Measurements from ENCODE around the gene PDE6B.
"Not testable (repeated sequence)": the region's sequence is repeated elsewhere in the genome, so short reads cannot be mapped to it uniquely, and the experiment has no call there.

PDE6B gene

GRCh38 chr4:658681-659667 lies 33.6 kb downstream of the PDE6B start:
- no peak for DNase-seq

GRCh38 chr4:659851-660250 lies 34.5 kb downstream of the PDE6B start:
- no peak for DNase-seq

- DNase-seq = no peak
These were observed 35.0 kb downstream of the PDE6B start for GRCh38 chr4:660401-660800.

GRCh38 chr4:661231-661630 lies 35.9 kb downstream of the PDE6B start:
- DNase-seq = no peak

- DNase-seq = no peak
These were observed 36.7 kb downstream of the PDE6B start for GRCh38 chr4:661881-662761.

- DNase-seq = no peak
These were observed 37.7 kb downstream of the PDE6B start for GRCh38 chr4:663046-663437.

GRCh38 chr4:663438-664428 lies 38.4 kb downstream of the PDE6B start:
- DNase-seq = peak; percentile 66

GRCh38 chr4:664713-665231 lies 39.4 kb downstream of the PDE6B start:
- no peak for DNase-seq

- no peak for DNase-seq
These were observed 40.0 kb downstream of the PDE6B start for GRCh38 chr4:665381-665750.

- no peak for DNase-seq
These were observed 40.5 kb downstream of the PDE6B start for GRCh38 chr4:665751-666435.

- DNase-seq = no peak
These were observed 41.0 kb downstream of the PDE6B start for GRCh38 chr4:666436-666810.

- DNase-seq = no peak
These were observed 41.6 kb downstream of the PDE6B start for GRCh38 chr4:666822-667544.

GRCh38 chr4:667545-667925 lies 42.2 kb downstream of the PDE6B start:
- no peak for DNase-seq

- not testable (repeated sequence) for DNase-seq
These were observed 42.8 kb downstream of the PDE6B start for GRCh38 chr4:668219-668618.

- not testable (repeated sequence) for DNase-seq
These were observed 44.6 kb downstream of the PDE6B start for GRCh38 chr4:669806-670559.

GRCh38 chr4:671769-672168 lies 46.4 kb downstream of the PDE6B start:
- DNase-seq = no peak

GRCh38 chr4:673349-674091 lies 48.1 kb downstream of the PDE6B start:
- DNase-seq = no peak

- DNase-seq = peak; percentile 79
These were observed 49.0 kb downstream of the PDE6B start, which contains the start of the genes ATP5ME and MYL5 for GRCh38 chr4:674172-675035. Gene ATP5ME, minus strand, starts transcription at chr4:674276. Its CDS starts 29 bp downstream, at chr4:674247. Gene MYL5, plus strand, starts transcription at chr4:674542. Its CDS starts 3,485 bp downstream, at chr4:678027.
